Embryonic facial prominence (tissue), 1 donor: ENCODE results near the gene CEACAM7.

Experiments used
- DNase-seq: peaks from one replicate; pipeline ENCODE4 v3.0.0-alpha.2; 2016; ENCODE audit errors: extremely low spot score

The CEACAM7 gene

GRCh38 chr19:41700381-41701195 is 12.5 kb upstream of the CEACAM7 start:
- no peak for DNase-seq

- DNase-seq: no peak
These were observed 11.9 kb upstream of the CEACAM7 start for GRCh38 chr19:41699968-41700323.

DNA sequence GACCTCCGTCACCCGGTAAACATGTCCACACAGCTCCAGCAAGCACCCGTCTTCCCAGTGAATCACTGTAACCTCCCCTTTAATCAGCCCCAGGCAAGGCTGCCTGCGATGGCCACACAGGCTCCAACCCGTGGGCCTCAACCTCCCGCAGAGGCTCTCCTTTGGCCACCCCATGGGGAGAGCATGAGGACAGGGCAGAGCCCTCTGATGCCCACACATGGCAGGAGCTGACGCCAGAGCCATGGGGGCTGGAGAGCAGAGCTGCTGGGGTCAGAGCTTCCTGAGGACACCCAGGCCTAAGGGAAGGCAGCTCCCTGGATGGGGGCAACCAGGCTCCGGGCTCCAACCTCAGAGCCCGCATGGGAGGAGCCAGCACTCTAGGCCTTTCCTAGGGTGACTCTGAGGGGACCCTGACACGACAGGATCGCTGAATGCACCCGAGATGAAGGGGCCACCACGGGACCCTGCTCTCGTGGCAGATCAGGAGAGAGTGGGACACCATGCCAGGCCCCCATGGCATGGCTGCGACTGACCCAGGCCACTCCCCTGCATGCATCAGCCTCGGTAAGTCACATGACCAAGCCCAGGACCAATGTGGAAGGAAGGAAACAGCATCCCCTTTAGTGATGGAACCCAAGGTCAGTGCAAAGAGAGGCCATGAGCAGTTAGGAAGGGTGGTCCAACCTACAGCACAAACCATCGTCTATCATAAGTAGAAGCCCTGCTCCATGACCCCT is 11.3 kb upstream of the CEACAM7 start:
- DNase-seq: no peak

DNA sequence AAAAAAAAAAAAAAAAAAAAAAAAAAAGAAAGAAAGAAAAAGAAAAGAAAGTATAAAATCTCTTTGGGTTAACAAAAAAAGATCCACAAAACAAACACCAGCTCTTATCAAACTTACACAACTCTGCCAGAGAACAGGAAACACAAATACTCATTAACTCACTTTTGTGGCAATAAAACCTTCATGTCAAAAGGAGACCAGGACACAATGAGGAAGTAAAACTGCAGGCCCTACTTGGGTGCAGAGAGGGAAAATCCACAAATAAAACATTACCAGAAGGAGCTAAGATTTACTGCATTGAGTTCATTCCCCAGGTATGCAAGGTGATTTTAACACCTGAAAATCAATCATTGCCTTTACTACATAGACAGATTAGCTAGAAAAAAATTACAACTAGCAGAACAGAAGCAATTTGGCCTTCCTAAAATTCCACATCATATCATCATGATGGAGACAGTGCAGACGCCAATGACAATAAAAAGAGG is 10.7 kb upstream of the CEACAM7 start:
- no peak for DNase-seq

DNA sequence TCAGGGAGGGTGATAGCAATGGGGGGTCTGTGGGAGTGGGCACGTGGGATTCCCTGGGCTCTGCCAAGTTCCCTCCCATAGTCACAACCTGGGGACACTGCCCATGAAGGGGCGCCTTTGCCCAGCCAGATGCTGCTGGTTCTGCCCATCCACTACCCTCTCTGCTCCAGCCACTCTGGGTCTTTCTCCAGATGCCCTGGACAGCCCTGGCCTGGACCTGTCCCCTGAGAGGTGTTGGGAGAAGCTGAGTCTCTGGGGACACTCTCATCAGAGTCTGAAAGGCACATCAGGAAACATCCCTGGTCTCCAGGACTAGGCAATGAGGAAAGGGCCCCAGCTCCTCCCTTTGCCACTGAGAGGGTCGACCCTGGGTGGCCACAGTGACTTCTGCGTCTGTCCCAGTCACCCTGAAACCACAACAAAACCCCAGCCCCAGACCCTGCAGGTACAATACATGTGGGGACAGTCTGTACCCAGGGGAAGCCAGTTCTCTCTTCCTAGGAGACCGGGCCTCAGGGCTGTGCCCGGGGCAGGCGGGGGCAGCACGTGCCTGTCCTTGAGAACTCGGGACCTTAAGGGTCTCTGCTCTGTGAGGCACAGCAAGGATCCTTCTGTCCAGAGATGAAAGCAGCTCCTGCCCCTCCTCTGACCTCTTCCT is 9.3 kb upstream of the CEACAM7 start:
- DNase-seq: no peak

- no peak for DNase-seq
These were observed 8.5 kb upstream of the CEACAM7 start for GRCh38 chr19:41696402-41697197.

DNA sequence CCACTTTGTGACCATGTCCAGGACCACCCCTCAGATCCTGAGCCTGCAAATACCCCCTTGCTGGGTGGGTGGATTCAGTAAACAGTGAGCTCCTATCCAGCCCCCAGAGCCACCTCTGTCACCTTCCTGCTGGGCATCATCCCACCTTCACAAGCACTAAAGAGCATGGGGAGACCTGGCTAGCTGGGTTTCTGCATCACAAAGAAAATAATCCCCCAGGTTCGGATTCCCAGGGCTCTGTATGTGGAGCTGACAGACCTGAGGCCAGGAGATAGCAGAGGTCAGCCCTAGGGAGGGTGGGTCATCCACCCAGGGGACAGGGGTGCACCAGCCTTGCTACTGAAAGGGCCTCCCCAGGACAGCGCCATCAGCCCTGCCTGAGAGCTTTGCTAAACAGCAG is 7.7 kb upstream of the CEACAM7 start:
- no peak for DNase-seq

- DNase-seq: no peak
These were observed 7.0 kb upstream of the CEACAM7 start for GRCh38 chr19:41694831-41695635.

DNA sequence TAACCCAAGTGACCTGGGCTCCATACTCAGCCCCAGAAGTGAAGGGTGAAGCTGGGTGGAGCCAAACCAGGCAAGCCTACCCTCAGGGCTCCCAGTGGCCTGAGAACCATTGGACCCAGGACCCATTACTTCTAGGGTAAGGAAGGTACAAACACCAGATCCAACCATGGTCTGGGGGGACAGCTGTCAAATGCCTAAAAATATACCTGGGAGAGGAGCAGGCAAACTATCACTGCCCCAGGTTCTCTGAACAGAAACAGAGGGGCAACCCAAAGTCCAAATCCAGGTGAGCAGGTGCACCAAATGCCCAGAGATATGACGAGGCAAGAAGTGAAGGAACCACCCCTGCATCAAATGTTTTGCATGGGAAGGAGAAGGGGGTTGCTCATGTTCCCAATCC is 6.1 kb upstream of the CEACAM7 start:
- no peak for DNase-seq

- no peak for DNase-seq
These were observed 3.3 kb upstream of the CEACAM7 start for GRCh38 chr19:41691268-41691970.

- DNase-seq: no peak
These were observed 2.7 kb upstream of the CEACAM7 start for GRCh38 chr19:41690801-41691065.

DNA sequence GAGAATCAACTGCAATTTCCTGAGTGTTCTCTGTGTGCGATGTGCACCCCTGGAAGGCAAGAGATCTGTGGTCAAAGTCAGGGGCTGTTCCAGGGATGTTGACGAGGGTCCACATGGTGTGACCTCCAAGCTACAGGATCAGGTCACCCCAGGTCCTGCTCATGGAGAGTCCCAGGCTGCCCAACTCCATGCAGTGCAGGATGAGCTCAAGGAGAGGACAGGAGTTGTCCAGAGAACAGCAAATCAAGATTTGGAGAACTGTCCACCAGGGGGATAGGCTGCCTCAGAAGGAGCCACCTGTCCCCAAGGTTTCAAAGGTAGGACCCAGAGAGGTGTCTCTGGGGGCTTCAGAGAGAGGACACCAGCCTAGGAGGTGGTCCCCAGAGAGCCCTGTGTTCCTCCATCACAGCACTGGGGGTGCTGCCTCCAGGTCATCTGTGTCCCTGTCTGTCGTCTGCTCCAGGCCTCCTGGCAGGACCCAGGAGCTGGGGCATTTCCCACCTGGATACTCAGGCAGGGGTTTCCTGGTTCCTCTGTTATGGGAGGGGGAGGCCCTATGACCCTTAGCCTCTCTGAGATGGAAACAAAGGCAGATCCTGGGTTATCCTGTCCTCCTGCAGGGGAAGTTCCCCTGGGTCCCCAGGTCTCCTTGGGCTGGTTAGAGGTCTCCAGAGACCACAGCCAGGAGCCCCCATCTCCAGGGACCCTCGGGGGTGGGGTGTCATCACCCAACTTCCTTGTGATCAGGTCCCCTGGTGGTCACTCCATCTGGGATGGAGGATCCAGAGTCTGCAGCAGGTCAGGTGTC is 2.1 kb upstream of the CEACAM7 start:
- no peak for DNase-seq

- DNase-seq: no peak
These were observed 617 bp upstream of the CEACAM7 start for GRCh38 chr19:41688687-41689086.

DNA sequence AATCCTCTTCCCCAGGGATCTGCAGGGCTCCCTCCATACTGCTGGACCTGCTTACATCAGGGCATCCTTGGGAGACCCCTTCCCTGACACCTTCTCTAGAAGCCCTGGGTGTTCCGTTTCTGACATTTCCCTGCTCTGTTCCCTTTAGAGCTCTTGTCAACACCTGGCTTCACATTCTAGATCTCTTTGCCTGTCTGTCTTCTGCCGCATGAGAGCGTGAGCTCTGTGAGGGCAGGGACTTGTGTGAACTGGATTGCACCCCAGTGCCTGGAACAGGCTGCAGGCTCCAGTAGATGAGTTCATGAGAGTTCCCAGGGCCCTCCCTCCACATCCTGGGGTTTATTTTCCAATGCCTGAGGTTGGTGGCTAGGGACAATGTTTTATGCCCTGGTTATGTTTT is 651 bp downstream of the CEACAM7 start:
- DNase-seq: no peak

DNA sequence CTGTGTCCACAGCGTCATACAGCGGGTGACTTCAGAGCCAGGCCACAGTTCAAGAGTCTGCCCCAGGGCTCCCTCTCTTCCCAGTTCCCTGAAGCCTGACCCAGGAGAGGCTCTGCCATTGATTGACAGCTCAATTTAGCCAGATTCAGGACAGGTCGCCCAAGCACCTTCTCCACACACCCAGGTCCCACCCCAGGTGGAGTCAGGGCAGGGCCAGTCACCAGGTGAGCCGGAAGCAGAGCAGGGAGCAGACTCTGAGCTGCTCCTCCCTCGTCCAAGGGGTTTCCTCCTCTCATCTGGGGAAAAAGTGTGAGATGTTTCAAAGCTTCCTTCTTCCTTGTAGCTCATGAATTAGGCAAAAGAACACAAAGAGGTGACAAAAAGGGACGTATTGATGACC is 5.6 kb downstream of the CEACAM7 start:
- DNase-seq: no peak

GRCh38 chr19:41671486-41671885 is 16.6 kb downstream of the CEACAM7 start:
- no peak for DNase-seq

DNA sequence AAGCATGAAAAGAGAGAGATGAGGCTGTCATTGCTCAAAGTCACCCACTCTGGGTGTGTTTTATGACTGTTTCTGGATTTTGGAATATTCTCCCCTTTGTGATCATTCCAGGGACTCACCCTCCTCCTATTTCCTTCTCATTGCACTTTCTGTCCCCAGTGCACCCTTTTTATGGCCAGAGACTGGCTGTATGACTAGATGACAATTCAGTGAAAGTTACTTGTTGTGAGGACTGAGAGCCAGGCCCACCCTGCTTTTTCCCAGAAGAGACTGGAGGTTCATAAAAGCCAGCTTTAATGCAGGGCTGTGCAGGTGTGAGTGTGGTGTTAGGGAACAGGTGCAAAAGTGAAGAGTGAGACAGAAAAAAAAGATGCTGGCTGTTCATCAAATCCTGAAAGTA is 17.3 kb downstream of the CEACAM7 start:
- DNase-seq: no peak

GRCh38 chr19:41668315-41668714 is 19.8 kb downstream of the CEACAM7 start:
- DNase-seq: no peak

DNA sequence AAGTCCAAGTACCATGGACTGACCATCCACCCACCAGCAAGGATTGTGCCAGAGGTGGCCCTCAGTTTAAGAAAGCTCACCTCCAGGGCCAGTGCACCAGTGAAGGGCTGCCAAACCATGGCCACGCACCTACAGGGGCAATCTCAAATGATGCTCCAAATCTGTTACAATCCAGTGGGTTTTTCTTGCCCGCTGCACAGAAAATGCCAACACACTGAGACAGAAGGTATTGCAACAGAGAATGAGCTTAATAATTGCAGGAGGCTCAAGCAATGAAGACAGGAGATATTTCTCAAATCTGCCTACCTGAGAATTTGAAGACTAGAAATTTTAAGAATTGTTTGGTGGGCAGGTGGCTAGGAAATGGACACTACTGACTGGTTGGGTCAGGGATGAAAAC is 22.0 kb downstream of the CEACAM7 start:
- no peak for DNase-seq

DNA sequence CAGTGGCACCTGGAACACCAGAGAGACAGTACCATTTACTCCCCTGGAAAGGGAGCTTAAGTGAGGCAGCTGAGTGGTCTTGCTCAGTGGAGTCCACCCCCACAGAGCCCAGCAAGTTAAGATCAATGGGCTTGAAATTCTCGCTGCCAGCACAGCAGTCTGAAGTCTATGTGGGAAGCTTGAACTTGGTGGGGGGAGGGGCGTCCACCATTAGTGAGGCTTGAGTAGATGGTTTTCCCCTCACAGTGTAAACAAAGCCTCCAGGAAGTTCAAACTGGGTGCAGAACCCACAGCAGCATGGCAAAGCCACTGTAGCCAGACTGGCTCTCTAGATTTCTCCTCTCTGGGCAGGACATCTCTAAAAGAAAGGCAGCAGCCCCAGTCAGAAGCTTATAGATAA is 30.9 kb downstream of the CEACAM7 start:
- DNase-seq: no peak
